CD14-positive monocyte (primary cell): ENCODE data around the gene CCDC178. TPM values are rescaled to one million over a fixed set of nuclear protein-coding genes. Genes with fewer than 3 reads are reported as not detected.

Experiments used
- DNase-seq, 3 donors: peaks; one replicate each; pipeline ENCODE4 v3.0.0-alpha.2; 2011 to 2022
- H2AFZ ChIP-seq: 2 replicates; pipeline ENCODE4 v1.6.0; 2012; ENCODE audit warnings: mild to moderate bottlenecking, low read depth, low read length, inconsistent platforms; ENCODE audit not compliant: insufficient read depth, poor library complexity, severe bottlenecking
- H3K27ac ChIP-seq, 2 donors: 1 replicate in 1 of 2; 2 replicates in 1 of 2; pipeline ENCODE4 v1.5.1; 2012 to 2013; ENCODE audit warnings: low read length in 2 of 2, control low read depth in 1 of 2, inconsistent platforms in 1 of 2, low read depth in 1 of 2, mild to moderate bottlenecking in 1 of 2
- H3K27me3 ChIP-seq, 2 donors: one replicate each; pipeline versions ENCODE4 v1.6.0 to v1.6.1; 2011 to 2013; ENCODE audit warnings: low read length in 2 of 2; ENCODE audit not compliant: control insufficient read depth in 2 of 2, insufficient read depth in 2 of 2
- H3K36me3 ChIP-seq, 2 donors: replicated peaks in 1 of 2; 1 replicate in 1 of 2; 2 replicates in 1 of 2; pipeline versions ENCODE4 v1.5.1 to v1.6.1; 2012 to 2013; ENCODE audit warnings: low read length in 2 of 2, control low read depth in 1 of 2, inconsistent platforms in 1 of 2, mild to moderate bottlenecking in 1 of 2; ENCODE audit not compliant: insufficient read depth in 2 of 2, control insufficient read depth in 1 of 2
- H3K4me1 ChIP-seq, 2 donors: 1 replicate in 1 of 2; 2 replicates in 1 of 2; pipeline versions ENCODE4 v1.5.1 to v1.6.1; 2012 to 2013; ENCODE audit warnings: low read length in 2 of 2, control low read depth in 1 of 2, inconsistent platforms in 1 of 2, mild to moderate bottlenecking in 1 of 2, moderate library complexity in 1 of 2; ENCODE audit not compliant: insufficient read depth in 2 of 2, control insufficient read depth in 1 of 2
- H3K4me2 ChIP-seq: replicated peaks from 2 replicates; pipeline ENCODE3; 2012; ENCODE audit warnings: low read length, moderate library complexity, mild to moderate bottlenecking; ENCODE audit not compliant: poor library complexity, severe bottlenecking; ENCODE audit errors: extremely low read depth
- H3K4me3 ChIP-seq, 3 experiments: fragments of 200-600 bp in 1 of 3; sonication (generic) in 1 of 3; replicated peaks in 1 of 3; 1 replicate in 2 of 3; 2 replicates in 1 of 3; pipeline ENCODE4 v1.5.1; 2011 to 2013; ENCODE audit warnings: low read length in 3 of 3, mild to moderate bottlenecking in 3 of 3, control low read depth in 2 of 3, low read depth in 2 of 3, inconsistent platforms in 1 of 3, moderate library complexity in 1 of 3
- H3K79me2 ChIP-seq: 2 replicates; pipeline ENCODE4 v1.6.0; 2012; ENCODE audit warnings: mild to moderate bottlenecking, control low read depth, inconsistent platforms, low read length, moderate library complexity; ENCODE audit not compliant: insufficient read depth
- H3K9ac ChIP-seq: 2 replicates; pipeline ENCODE4 v1.6.0; 2017; ENCODE audit warnings: low read length, mild to moderate bottlenecking; ENCODE audit not compliant: insufficient read depth, poor library complexity, severe bottlenecking
- H3K9me3 ChIP-seq, 2 donors: replicated peaks in 1 of 2; 1 replicate in 1 of 2; 2 replicates in 1 of 2; pipeline versions ENCODE4 v1.5.1 to v1.6.1; 2012 to 2013; ENCODE audit warnings: low read length in 2 of 2, control low read depth in 1 of 2; ENCODE audit not compliant: control insufficient read depth in 1 of 2, insufficient read depth in 1 of 2
- H4K20me1 ChIP-seq: 2 replicates; pipeline ENCODE4 v1.6.0; 2012; ENCODE audit warnings: mild to moderate bottlenecking, low read length, control low read depth, moderate library complexity; ENCODE audit not compliant: insufficient read depth
- H3K27ac Mint-ChIP-seq, 7 donors: one replicate each; pipeline ENCODE4 v1.8.0; 2020; ENCODE audit warnings: mild to moderate bottlenecking in 7 of 7, mixed read lengths in 7 of 7, moderate library complexity in 6 of 7, inconsistent platforms in 2 of 7
- H3K27me3 Mint-ChIP-seq, 3 donors: one replicate each; pipeline ENCODE4 v1.8.0; 2021 to 2022; ENCODE audit warnings: low read depth in 3 of 3, mild to moderate bottlenecking in 3 of 3, mixed read lengths in 3 of 3, moderate library complexity in 3 of 3, inconsistent platforms in 1 of 3
- H3K36me3 Mint-ChIP-seq, 2 donors: one replicate each; pipeline ENCODE4 v1.8.0; 2020; ENCODE audit warnings: mixed read lengths in 2 of 2, inconsistent platforms in 1 of 2, mild to moderate bottlenecking in 1 of 2
- H3K4me1 Mint-ChIP-seq: one replicate; pipeline ENCODE4 v1.8.0; 2020; ENCODE audit warnings: mild to moderate bottlenecking, mixed read lengths
- H3K4me3 Mint-ChIP-seq, 2 donors: one replicate each; pipeline ENCODE4 v1.8.0; 2020; ENCODE audit warnings: mild to moderate bottlenecking in 2 of 2, mixed read lengths in 2 of 2, moderate library complexity in 1 of 2
- H3K9me3 Mint-ChIP-seq, 7 donors: one replicate each; pipeline ENCODE4 v1.8.0; 2020 to 2022; ENCODE audit warnings: mixed read lengths in 7 of 7, mild to moderate bottlenecking in 6 of 7, moderate library complexity in 6 of 7, inconsistent platforms in 2 of 7
- intact Hi-C, 2 donors: fragments of 100-400 bp; cut with micrococcal nuclease; formaldehyde crosslinking; loops; one replicate each; pipeline versions ENCODE4 v1.15.0 to v1.15.1; 2023
- polyA plus RNA-seq, 3 donors: library from polyadenylated mRNA; depleted of rRNA in 1 of 3; unstranded in 2 of 3; stranded (reverse) in 1 of 3; fragments of 300-500 nt in 2 of 3; fragments of >200 nt in 1 of 3; fragmentation: Illumina TruSeq in 2 of 3; gene quantifications; 1 replicate in 2 of 3; 2 replicates in 1 of 3; pipeline ENCODE4 v1.2.3, GENCODE V29; 2012 to 2021
- TF ChIP-seq, protein P1 (sequence below): fragments of 200-600 bp; IDR thresholded peaks from one replicate; pipeline ENCODE4 v1.8.0; 2022; ENCODE audit warnings: antibody characterized with exemption, mild to moderate bottlenecking

CCDC178 gene
- polyA plus RNA-seq, 3 donors = not detected

GRCh38 chr18:33040213-33040612, 400.3 kb downstream of the CCDC178 start:
- H3K36me3 Mint-ChIP-seq = no peaks in the 10 kb centered on the region
- H3K27ac Mint-ChIP-seq = no peak overlapping the region
- Histone ChIP-seq H3K4me2 (no peak overlapping the region), H3K4me3 (no peak overlapping the region), H3K79me2 (no peaks in the 10 kb centered on the region), H3K9ac (no peak overlapping the region), H3K27me3 (no peaks in the 10 kb centered on the region), H3K36me3 (no peaks in the 10 kb centered on the region), H3K27ac (no peak overlapping the region), H2AFZ (no peak overlapping the region), H3K4me1 (no peaks in the 10 kb centered on the region), H4K20me1 (no peaks in the 10 kb centered on the region), H3K9me3 (no peaks in the 10 kb centered on the region)
- intact Hi-C loops = no loop called here
- no peak for DNase-seq
- no peaks in the 10 kb centered on the region for H3K4me1 Mint-ChIP-seq
- no peak overlapping the region for H3K4me3 Mint-ChIP-seq
- H3K27me3 Mint-ChIP-seq = no peaks in the 10 kb centered on the region
- TF ChIP-seq, protein P1, sequence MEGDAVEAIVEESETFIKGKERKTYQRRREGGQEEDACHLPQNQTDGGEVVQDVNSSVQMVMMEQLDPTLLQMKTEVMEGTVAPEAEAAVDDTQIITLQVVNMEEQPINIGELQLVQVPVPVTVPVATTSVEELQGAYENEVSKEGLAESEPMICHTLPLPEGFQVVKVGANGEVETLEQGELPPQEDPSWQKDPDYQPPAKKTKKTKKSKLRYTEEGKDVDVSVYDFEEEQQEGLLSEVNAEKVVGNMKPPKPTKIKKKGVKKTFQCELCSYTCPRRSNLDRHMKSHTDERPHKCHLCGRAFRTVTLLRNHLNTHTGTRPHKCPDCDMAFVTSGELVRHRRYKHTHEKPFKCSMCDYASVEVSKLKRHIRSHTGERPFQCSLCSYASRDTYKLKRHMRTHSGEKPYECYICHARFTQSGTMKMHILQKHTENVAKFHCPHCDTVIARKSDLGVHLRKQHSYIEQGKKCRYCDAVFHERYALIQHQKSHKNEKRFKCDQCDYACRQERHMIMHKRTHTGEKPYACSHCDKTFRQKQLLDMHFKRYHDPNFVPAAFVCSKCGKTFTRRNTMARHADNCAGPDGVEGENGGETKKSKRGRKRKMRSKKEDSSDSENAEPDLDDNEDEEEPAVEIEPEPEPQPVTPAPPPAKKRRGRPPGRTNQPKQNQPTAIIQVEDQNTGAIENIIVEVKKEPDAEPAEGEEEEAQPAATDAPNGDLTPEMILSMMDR = no peak
- peaks cover 0 to 7% (median 3%) of the 10 kb centered on the region in 7 donors for H3K9me3 Mint-ChIP-seq

- intact Hi-C loops = no loop called here
- Histone ChIP-seq H3K79me2 (no peaks in the 10 kb centered on the region), H3K9me3 (no peaks in the 10 kb centered on the region), H3K4me2 (no peak overlapping the region), H3K4me1 (no peaks in the 10 kb centered on the region), H3K27me3 (no peaks in the 10 kb centered on the region), H2AFZ (no peak overlapping the region), H3K27ac (no peak overlapping the region), H3K36me3 (no peaks in the 10 kb centered on the region), H3K4me3 (no peak overlapping the region), H4K20me1 (no peaks in the 10 kb centered on the region), H3K9ac (no peak overlapping the region)
- H3K27ac Mint-ChIP-seq = no peak overlapping the region
- peaks cover 0 to 6% (median 2%) of the 10 kb centered on the region in 7 donors for H3K9me3 Mint-ChIP-seq
- no peak for DNase-seq
- TF ChIP-seq, protein P1 = no peak
- no peaks in the 10 kb centered on the region for H3K36me3 Mint-ChIP-seq
- no peak overlapping the region for H3K4me3 Mint-ChIP-seq
- H3K27me3 Mint-ChIP-seq = no peaks in the 10 kb centered on the region
- H3K4me1 Mint-ChIP-seq = no peaks in the 10 kb centered on the region
Measured at GRCh38 chr18:33034945-33035344, 405.6 kb downstream of the CCDC178 start.
